Measurements from ENCODE around the gene ZNF566.

The ZNF566 gene

GRCh38 chr19:36436531-36436930 is 52.8 kb downstream of the ZNF566 start:
- DNase-seq = no peak

- DNase-seq = no peak
Observed at GRCh38 chr19:36423925-36424324, 65.4 kb downstream of the ZNF566 start.

- DNase-seq = no peak
Observed at GRCh38 chr19:36421749-36422481, 67.4 kb downstream of the ZNF566 start.

GRCh38 chr19:36420961-36421748 is 68.2 kb downstream of the ZNF566 start:
- no peak for DNase-seq

GRCh38 chr19:36418287-36419001 is 70.9 kb downstream of the ZNF566 start, which contains the start of gene ZFP82:
Gene ZFP82, minus strand, starts transcription at chr19:36418644. Its CDS starts 8,855 bp downstream, at chr19:36409789.
- peak; percentile 72 to 85 for DNase-seq

- DNase-seq = no peak
Observed at GRCh38 chr19:36417752-36418286, 71.5 kb downstream of the ZNF566 start.

GRCh38 chr19:36409841-36410240 is 79.5 kb downstream of the ZNF566 start:
- no peak for DNase-seq

GRCh38 chr19:36408101-36408500 is 81.3 kb downstream of the ZNF566 start:
- no peak for DNase-seq

- no peak for DNase-seq
Observed at GRCh38 chr19:36404498-36404897, 84.9 kb downstream of the ZNF566 start.

- DNase-seq = no peak
Observed at GRCh38 chr19:36401475-36401874, 87.9 kb downstream of the ZNF566 start.

GRCh38 chr19:36398571-36398970 is 90.8 kb downstream of the ZNF566 start:
- no peak for DNase-seq

Data from NCI-H2081 (cell line).